Heart left ventricle (tissue), 16 donors: ENCODE measurements around the gene CDCP2. TPM values are rescaled to one million over a fixed set of nuclear protein-coding genes. Genes with fewer than 3 reads are reported as not detected.

Source experiments
- ATAC-seq, 4 donors: fragments of 200-7000 bp; cut with Tn5 transposase; one replicate each; pipeline ENCODE4 v1.9.1; 2020 to 2022; ENCODE audit warnings: moderate library complexity in 4 of 4, mild to moderate bottlenecking in 3 of 4, moderate number of reproducible peaks in 1 of 4
- DNase-seq, 5 donors: peaks; one replicate each; pipeline ENCODE4 v3.0.0-alpha.2; 2020
- H3K27ac ChIP-seq, 12 donors: fragments of 200-600 bp; sonication (generic) in 4 of 12; one replicate each; pipeline versions ENCODE4 v1.5.0 to v1.8.0; 2016 to 2022; ENCODE audit warnings: mild to moderate bottlenecking in 2 of 12
- H3K27me3 ChIP-seq, 9 donors: fragments of 200-600 bp; sonication (generic) in 2 of 9; one replicate each; pipeline versions ENCODE4 v1.5.1 to v1.8.0; 2016 to 2022; ENCODE audit warnings: mild to moderate bottlenecking in 3 of 9
- H3K36me3 ChIP-seq, 9 donors: fragments of 200-600 bp; sonication (generic) in 2 of 9; one replicate each; pipeline versions ENCODE4 v1.5.0 to v1.8.0; 2018 to 2022; ENCODE audit warnings: mild to moderate bottlenecking in 2 of 9
- H3K4me1 ChIP-seq, 12 donors: fragments of 200-600 bp; sonication (generic) in 4 of 12; one replicate each; pipeline versions ENCODE4 v1.5.0 to v1.8.0; 2016 to 2022; ENCODE audit warnings: mild to moderate bottlenecking in 3 of 12
- H3K4me3 ChIP-seq, 12 donors: fragments of 200-600 bp; sonication (generic) in 4 of 12; one replicate each; pipeline versions ENCODE4 v1.5.0 to v1.8.0; 2017 to 2022; ENCODE audit warnings: mild to moderate bottlenecking in 9 of 12, moderate library complexity in 4 of 12
- H3K9me3 ChIP-seq, 12 donors: fragments of 200-600 bp; sonication (generic) in 4 of 12; one replicate each; pipeline versions ENCODE4 v1.5.0 to v1.8.0; 2016 to 2022; ENCODE audit warnings: mild to moderate bottlenecking in 1 of 12
- CTCF ChIP-seq, 12 donors: fragments of 200-600 bp; sonication (generic) in 4 of 12; IDR thresholded peaks; one replicate each; pipeline versions ENCODE4 v1.5.0 to v1.8.0; 2018 to 2022; ENCODE audit warnings: antibody characterized with exemption in 12 of 12, mild to moderate bottlenecking in 5 of 12
- POLR2A ChIP-seq, 2 donors: fragments of 450-650 bp; IDR thresholded peaks; one replicate each; pipeline ENCODE4 v1.6.1; 2017; ENCODE audit warnings: antibody characterized with exemption in 2 of 2, mild to moderate bottlenecking in 2 of 2, moderate library complexity in 2 of 2
- WGBS, 4 donors: extraction: QIAGEN DNeasy Blood & Tissue Kit in 2 of 4; methylation state at CpG; one replicate each; pipeline versions ENCODE4 v1.1.5 to v1.1.7; 2013 to 2018; 5-methylcytosine and 5-hydroxymethylcytosine counted together
- intact Hi-C, 10 donors: fragments of 100-400 bp; cut with DNase I; formaldehyde crosslinking; loops; one replicate each; pipeline versions ENCODE4 v1.11.1 to v1.14.2; 2022
- polyA plus RNA-seq, 2 donors: library from polyadenylated mRNA; stranded (reverse); fragments of 200-250 nt; gene quantifications; one replicate each; pipeline ENCODE4 v1.2.3, GENCODE V29; 2013
- total RNA-seq, 9 donors: library from RNA; depleted of rRNA in 2 of 9; stranded (reverse); fragments of >200 nt in 2 of 9; fragmentation: NEBNext Ultra II Directional in 3 of 9; extraction: Animal tissue kit (Norgen Biotek cat#: 25700) in 3 of 9; gene quantifications; one replicate each; pipeline versions ENCODE4 v1.1.0 to v1.2.4, GENCODE V29; 2016 to 2023
- donor health status: ischemic (EF 13 %, LVEDD 7.1; RV severe dilation, severe dysfunction).
- donor health status: healthy with polysubstance abuse.
- donor health status: DM: no; HTN: yes; CAD: no.
- donor health status: DM: no; HTN: no; CAD: no.
- donor health status: ischemic (EF 25% LVEDD 6.9; RV normal size, moderate dysfunction).
- donor health status: ischemic (EF 25% LVEDD 5.7; RV mildly dilated, moderate dysfunction).
- donor health status: healthy.
- donor health status: DM: yes; HTN: yes; CAD: no.
- donor health status: ischemic (EF 35%, LVEDD 5.7; RV mildly dilated, moderate dysfunction).
- donor health status: nonischemic (EF 11% LVEDD 7.7; RV severe dilation, severe dysfunction).
- donor health status: DM: yes; HTN: yes; CAD: no.
- donor health status: PGD.
- donor health status: ischemic (EF 29% LVEDD 5.4; RV normal size, mild dysfunction).
- donor health status: nonischemic (EF 23%, LVEDD 6.1; RV moderate dilation, normal function).

The CDCP2 gene
- total and polyA plus RNA-seq, 11 donors: 0.29 TPM; not detected in 10

- ATAC-seq (no peak), DNase-seq (no peak)
- H3K27me3 ChIP-seq: no peaks in the 10 kb centered on the region
- H3K4me3 ChIP-seq: no peak overlapping the region
- no peak for TF ChIP-seq CTCF (IDR thresholded peaks at IDR 0.05)
- no peak for TF ChIP-seq POLR2A (IDR thresholded peaks at IDR 0.05)
- WGBS, 4 donors: 86 to 91% (median 89%) methylated on average over 2 of the region's 2 CpGs
- intact Hi-C loops: no loop called here
- no peak overlapping the region for H3K27ac ChIP-seq
- no peaks in the 10 kb centered on the region for H3K4me1 ChIP-seq
- H3K36me3 ChIP-seq: peaks cover 0 to 17% (median 12%) of the 10 kb centered on the region in 9 donors
- H3K9me3 ChIP-seq: no peaks in the 10 kb centered on the region
Observed at GRCh38 chr1:54084794-54085193, 68.0 kb downstream of the CDCP2 start.

Other genes with a start within 250 kb of the CDCP2 start
- 10 to 100 TPM in 6 of 9 donors, 1 to 10 TPM in 3; 6.5 to 17.6 (median 12.3) TPM for gene IFT25, start 207.3 kb downstream of the CDCP2 start, total RNA-seq
- 10 to 100 TPM; 10.6 to 11.6 TPM for gene IFT25, start 207.3 kb downstream of the CDCP2 start, polyA plus RNA-seq
- 10 to 100 TPM; 10.9 to 18.5 (median 14.3) TPM for gene LRRC42, start 206.7 kb downstream of the CDCP2 start, total RNA-seq
- gene LRRC42, start 206.7 kb downstream of the CDCP2 start, polyA plus RNA-seq: 10 to 100 TPM in 1 of 2 donors, 1 to 10 TPM in 1; 3.7 to 18.2 TPM
- not detected for gene LDLRAD1, start 134.8 kb downstream of the CDCP2 start, total RNA-seq
- not detected for gene LDLRAD1, start 134.8 kb downstream of the CDCP2 start, polyA plus RNA-seq
- gene TMEM59, start 99.8 kb downstream of the CDCP2 start, total RNA-seq: 100 to 1,000 TPM; 193 to 496 (median 352) TPM
- gene TMEM59, start 99.8 kb downstream of the CDCP2 start, polyA plus RNA-seq: 100 to 1,000 TPM; 124 to 254 TPM
- 1 to 10 TPM; 3.0 to 6.6 (median 4.6) TPM for gene TCEANC2, start 99.4 kb downstream of the CDCP2 start, total RNA-seq
- 1 to 10 TPM; 2.4 to 2.5 TPM for gene TCEANC2, start 99.4 kb downstream of the CDCP2 start, polyA plus RNA-seq
- 1 to 10 TPM; 2.8 to 7.5 (median 4.4) TPM for gene CYB5RL, start 47.0 kb upstream of the CDCP2 start, total RNA-seq
- gene CYB5RL, start 47.0 kb upstream of the CDCP2 start, polyA plus RNA-seq: 1 to 10 TPM; 2.2 to 2.7 TPM
- 100 to 1,000 TPM in 2 of 9 donors, 10 to 100 TPM in 7; 75.6 to 122 (median 89.3) TPM for gene MRPL37, start 47.2 kb upstream of the CDCP2 start, total RNA-seq
- gene MRPL37, start 47.2 kb upstream of the CDCP2 start, polyA plus RNA-seq: 10 to 100 TPM; 46.7 to 78.1 TPM